ENCODE results near the gene RBFOX2.

GRCh38 chr22:35839841-35840301 is 188.8 kb downstream of the RBFOX2 start:
- no peak for TF ChIP-seq CTCF (IDR thresholded peaks at IDR 0.05)
- TF ChIP-seq EP300 (IDR thresholded peaks at IDR 0.05) = no peak

All from tibial nerve (tissue), 4 donors.